Muscle of back (tissue), 11 donors: ENCODE measurements around the gene PARS2. TPM values are rescaled to one million over a fixed set of nuclear protein-coding genes. Genes with fewer than 3 reads are reported as not detected.

Experiments used
- DNase-seq, 3 donors: peaks; one replicate each; pipeline versions ENCODE4 v3.0.0 to v3.0.0-alpha.2; 2013
- polyA plus RNA-seq, 10 donors: library from polyadenylated mRNA; unstranded; fragments of 120-200 nt; gene quantifications; one replicate each; pipeline ENCODE4 v1.2.1, GENCODE V29; 2013; ENCODE audit not compliant: insufficient read length in 10 of 10

The PARS2 gene
- polyA plus RNA-seq, 10 donors = 3.6 to 5.3 (median 4.4) TPM

DNA sequence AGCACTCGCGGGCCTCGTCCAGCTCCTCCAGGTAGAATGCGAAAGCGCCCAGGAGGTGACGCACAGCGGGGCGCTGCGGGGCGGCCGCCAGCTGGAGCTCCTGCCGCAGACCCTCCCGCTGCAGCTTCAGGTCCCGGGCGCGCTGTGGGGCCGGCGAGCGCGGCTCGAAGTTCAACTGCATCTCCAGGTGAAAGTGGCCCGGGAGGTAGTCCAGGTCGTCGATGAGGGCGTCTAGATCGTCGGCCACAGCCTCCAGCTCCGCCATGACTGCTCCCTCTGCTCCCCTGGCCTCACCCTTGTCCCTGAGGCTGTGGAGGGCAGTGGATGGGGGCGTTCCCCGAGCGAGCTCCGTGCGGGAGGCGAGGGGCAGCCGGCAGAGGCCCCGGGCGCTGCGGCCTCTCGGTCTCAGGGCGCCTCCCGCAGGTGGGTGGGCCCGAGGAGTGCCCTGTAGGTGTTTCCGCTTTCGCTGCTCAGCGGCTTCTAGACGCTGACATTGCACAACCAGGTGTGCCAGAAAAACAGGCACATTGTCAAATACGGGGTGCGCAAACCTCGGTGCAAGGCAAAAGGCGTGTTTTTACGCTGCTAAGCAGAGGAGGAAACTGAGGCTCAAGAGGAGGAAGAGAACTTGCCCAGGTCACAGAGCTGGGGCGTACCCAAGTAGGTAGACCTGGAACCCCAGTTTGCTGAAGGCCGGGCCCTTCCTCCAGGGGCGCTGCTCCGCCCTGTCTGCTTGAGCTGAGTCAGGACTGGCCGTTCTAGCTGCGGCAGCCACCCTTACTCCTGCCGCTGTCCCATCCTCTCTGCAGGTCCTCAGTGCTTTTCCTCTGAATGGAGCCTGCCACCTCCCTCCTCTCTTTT, 36.8 kb upstream of the PARS2 start, which contains the start of gene TTC22:
Gene TTC22 (minus strand): TSS at position 425 of the 861 bp plus-strand sequence. CDS start 160 bp downstream, at position 265.
- no peak for DNase-seq

DNA sequence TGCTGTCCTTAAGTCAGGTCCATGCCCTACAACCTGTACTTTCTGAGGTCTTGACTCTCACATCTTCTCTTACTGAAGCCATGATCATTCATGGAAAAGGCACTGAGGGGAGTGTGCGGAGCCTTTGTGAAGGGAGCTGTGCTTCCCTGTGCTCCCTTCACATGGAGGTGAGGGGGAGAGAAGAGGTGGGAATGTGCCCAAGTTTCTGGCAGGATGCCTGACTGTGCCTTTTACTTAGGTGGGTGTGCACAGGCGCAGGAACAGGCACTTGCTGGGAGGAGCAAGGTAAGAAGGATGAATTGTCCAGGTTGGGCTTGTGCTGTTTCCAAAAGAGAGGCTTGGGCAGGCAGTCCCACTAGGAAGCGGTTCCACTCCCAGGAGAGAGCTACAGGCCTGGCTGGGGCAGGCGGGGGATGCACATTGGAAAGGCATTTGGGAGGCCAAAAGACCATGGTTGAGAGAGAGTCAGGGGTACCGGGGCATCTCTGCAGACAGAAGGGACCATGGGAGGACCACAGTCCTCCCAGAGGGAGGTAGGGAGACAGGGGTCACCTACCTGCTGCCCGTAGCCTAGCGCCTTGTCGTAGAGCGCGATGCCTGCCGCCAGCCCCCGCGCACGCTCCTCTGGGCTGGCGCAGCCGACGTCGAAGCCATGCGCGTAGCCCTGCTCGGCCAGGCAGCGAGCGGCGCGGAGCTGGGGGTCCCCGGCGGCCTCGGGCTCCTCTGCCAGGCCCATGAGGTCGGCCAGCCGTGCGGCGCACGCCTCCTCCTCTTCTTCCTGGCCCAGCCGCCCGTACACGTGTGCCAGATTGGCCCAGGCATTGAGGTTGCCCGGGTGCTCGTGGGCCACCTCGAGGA, 35.9 kb upstream of the PARS2 start:
- DNase-seq = peak in 1 of 3 donors; percentile 32

DNA sequence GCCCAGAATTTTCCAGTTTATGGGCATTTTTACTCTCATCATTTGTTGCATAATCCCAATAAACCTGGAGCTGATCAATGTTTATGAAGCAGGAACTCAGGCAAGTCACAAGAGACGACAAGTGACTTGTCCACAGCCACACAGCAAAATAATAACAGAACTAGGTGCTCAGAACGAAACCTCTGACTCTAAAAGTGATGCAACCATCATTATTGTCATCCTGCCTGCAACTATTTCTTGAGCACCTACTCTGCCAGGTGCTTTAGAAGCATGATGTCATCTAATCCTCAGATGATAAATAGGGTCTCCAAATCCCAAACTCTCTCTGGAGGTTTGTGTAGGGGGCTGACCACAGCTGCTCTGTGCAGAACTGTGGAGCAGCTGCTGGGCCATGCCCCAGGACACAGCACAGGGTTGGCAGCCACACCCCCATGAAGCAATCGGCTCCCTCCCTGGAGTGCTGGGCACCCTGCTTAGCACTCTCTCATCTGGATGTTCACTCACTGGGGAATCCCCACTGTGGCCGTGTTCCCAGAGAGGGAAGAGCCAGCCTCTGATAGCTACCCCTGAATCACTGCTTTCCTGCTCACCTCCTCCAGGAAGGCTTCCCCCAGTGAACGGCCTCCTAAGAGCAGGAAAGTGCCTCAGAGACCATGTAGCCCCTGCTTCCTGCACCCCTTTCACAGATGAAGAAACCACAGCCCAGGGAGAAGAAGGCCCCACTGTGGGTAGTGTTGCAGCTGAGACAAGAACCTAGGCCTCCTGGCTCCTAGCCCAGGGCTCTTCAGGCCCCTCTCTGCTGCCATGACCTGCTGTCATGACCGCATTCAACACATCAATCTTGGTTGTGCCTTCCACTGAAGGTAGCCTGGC, 34.7 kb upstream of the PARS2 start:
- no peak for DNase-seq

DNA sequence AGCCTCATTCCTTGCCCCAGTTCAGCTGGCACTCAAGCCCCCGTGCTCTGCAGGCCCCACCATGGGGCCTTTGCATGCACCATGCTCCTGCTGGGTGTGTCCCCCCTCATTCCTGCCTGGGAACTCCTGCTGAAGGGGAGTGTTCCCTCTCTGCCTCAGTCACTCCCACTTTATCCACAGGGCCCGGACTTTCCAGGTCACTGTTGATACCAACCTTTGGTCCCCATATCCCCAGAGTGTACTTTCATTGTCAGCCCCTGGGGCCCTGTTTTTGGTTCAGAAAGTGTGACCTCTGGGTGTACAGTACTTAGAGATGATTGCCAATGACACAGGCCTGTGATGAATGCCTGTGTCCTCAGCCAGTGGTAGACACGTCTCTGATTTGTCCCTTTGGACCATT, 33.9 kb upstream of the PARS2 start:
- no peak for DNase-seq

DNA sequence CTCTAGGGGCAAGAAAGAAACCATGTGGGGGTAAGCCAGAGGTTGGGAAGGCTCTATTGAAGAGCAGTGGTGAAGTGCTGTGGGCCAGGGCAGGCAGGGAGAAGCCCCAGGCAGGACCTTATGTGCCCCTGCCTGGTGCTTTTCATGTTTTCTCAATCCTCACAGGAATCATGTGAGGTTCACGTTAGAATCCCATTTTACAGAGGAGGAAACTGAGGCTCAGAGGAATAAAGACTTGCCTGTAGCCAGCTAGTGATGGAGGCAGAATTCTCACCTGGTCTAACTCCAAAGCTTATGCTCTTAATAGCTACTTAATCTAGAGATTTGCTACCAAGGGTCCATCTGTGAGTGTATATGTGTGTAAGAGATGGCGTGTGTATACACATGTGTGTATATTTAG, 32.6 kb upstream of the PARS2 start:
- DNase-seq = no peak

DNA sequence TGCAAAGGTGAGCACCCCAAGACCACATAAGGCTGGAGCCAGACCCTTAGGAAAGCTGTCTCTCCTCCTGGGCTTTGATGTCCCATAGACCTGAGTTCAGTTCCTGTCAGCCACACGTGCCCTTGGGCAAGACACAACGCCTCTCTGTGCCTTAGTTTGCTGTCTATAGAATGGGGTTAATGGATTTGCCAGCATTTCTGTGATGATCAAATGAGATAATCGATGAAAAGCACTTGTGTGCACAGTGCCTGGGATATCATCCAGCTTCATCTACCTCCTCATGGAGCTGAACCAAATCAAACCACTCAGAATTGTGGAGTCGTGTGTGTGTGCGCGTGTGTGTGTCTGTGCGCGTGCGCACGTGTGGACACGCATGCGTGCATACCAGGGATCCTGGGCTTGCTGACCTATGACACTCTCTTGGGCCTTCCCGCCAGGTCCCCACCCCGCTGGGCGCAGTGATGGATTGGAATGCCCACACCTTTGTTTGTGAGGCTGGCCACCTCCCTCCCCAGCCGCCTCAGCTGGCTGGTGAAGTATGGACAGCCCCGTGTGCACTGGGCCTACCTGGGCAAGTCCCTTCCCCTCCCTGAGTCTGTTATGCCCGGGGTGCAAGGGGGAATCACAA, 31.6 kb upstream of the PARS2 start:
- DNase-seq = no peak

DNA sequence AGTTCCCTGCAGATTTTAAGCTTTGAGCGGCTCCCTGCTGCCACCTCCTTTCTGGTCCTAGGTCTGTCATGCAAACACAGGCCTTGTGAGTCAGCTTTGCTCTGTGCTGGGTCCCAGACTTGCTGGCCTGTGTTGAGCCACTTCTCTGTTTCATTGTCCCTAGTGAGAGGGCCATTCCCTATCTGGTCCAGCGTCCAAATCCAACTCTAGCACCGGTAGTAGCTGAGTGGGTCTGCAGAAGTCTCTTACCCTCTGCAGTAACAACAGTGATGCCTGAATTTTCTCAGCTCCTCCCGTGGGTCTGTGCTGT, 31.0 kb upstream of the PARS2 start:
- no peak for DNase-seq

DNA sequence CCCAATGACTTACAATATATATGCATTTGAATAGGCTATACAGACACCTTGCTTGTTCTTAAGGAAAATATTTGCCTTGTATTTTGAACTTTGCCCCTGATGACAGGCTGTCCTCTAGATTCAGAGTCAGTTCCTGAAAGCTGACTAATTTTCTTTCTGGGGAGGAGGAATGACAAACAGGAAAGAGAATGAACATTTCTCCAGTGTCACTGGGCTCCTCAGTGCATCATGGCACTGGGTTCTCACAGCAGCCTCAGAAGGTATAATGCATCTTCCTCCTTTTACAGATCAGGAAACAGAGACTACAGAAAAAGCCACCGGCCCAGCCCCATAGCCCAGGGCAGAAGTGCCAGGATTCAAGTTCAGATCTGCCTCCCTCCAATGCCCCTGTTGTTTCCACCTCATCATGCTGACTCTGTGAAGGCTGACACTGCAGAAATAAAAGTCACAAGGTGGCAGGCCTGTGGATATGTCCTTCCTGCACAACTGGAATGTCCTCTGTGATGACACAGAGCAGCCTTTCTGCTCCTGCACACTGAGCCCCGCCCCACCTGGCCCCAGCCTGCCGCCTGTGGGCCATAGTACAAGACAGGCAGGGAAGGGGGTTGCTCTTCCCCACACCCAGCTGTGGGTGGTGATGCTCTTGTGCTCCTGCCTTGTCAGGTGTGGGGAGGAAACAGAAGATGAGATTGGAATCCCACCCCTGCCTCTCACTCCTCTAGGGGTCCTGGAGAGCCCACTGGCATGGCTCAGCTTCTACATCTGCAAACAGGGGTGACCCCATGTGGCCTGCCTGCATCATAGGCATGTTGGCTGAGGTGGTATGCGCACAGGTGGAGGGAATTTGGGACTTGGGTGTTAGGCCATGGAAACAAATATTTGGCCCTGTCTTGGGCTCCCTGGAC, 30.4 kb upstream of the PARS2 start:
- DNase-seq = no peak

DNA sequence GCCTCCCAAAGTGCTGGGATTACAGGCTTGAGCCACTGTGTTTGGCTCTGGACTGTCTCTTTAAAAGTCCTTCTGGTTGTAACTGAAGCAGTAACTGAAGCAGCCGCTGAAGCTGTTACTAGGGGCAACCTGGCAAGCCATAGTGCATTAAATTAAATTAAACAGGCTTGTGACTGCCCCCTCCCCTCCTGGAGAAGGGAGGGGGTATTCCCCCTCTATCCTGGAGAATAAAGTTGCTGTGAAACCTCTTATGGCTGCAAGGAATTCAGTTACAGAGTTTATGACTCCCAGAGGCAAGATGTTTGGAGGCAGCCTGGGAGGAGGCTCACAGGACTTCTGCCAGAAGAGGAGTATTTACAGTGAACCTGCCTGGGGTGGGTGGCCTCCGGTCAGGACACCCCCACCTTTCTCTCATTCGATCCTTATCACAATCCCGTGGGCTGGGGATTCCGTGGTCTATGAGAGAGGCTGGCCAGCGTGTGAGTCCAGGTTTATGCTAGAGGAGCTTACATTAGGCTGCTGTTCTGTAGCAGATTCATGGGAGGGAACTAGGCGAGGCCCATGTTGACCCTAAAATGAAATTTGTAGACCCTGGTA, 28.5 kb upstream of the PARS2 start:
- DNase-seq = peak; percentile 15 to 84 (median 42)

DNA sequence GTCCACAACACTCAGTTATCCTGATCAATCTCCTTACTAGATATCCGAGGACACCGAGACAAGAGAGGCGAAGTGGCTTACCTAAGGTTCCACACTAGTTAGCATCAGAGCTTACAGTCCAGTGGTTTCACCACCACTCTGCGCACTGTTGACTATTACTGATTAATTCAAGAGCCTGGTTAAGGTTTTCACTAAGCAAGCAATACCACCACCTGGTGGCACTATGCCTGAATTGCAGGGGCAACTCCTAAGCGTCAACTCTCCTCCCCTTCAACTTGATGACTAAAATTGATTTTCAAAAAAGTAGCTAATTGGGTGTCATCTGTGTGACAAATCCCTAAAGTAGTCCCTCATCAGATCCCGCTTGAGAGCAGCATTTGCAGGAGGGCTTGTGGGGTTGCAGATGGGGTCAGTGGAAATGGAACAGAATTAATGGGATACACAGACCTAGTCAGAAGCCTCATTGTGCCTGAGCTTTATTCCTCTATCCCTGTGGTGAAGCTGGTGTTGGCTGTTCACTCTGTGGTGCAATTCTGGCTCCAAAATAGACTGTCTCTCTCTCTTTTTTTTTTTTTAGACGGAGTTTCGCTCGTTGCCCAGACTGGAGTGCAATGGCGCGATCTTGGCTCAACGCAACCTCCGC, 27.7 kb upstream of the PARS2 start:
- no peak for DNase-seq

DNA sequence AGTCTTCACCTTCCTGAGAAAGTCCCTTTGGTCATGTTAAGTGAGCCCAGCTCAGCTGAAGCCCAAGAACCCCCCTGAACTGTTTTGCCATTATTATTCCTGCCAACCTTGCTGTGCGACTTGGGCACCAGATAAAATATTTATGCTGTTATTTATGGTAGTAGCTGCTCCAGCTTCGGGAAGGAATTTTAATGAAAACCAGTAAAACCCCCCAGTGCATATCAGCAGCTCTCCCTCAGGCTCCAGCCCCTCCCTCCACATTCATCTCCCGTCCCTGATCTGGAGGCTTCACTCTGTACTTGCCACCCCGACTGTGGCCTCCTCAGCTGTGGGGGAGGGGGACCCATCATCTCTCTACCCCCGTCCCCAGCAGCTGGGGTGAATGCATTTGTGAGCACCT, 24.1 kb upstream of the PARS2 start:
- DNase-seq = no peak

DNA sequence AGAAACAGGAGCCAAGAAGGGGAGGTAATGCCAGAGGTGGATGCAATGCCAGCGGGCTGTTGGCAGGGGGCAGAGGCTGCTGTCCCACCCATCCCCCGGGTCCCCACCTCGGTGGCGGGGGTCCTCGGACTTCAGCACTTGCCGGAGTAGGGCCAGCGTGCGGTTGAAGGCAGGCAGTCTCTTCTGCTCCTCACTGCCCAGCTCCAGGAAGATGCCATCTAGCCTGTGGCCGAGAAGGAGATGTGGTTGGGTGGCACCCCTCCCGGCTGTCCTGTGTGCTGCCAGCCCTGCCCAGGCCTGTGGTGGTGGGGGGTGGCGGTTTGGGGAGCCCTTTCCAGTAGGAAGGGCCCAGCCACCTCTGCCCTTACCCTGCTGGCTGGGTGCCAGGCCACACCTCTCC, 23.3 kb upstream of the PARS2 start:
- no peak for DNase-seq

DNA sequence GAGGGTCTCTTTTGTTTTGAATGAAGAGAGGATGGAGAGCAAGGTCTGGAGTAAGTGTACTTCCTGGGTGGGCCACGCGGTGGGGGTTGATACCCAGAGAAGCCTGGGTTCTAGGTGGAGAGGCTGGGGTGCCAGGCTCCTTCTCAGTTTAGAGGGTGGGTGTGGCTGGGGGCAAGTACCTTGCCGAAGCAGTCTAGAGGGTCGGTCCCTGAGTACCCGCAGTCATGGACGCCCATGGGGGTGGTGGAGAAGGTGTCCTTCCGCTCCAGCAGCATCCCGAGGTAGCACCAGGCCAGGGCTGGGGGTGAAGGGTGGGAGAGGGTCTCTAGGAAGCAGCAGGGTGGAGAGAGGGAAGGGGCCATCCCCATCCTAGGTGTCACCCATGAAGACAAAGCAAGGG, 22.5 kb upstream of the PARS2 start:
- DNase-seq = no peak

DNA sequence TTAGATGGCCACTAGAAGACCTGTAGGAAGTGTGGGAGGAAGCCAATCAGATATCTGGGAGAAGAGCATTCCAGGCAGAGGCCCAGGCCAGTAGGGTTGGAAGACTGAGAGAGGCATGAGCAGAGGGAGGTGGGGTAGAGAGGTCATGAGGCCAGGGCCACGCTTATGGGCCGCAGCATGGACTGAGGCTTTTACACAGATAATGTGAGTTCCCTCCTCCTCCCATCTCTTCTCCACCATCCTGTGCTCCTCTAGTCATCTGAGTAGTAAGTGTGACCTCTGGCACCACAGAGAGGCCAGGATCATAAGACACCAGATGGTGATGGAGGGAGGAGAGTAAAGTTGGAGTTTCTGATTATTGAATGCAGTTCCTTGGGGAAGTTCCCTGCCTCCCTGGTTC, 19.7 kb upstream of the PARS2 start:
- DNase-seq = no peak

DNA sequence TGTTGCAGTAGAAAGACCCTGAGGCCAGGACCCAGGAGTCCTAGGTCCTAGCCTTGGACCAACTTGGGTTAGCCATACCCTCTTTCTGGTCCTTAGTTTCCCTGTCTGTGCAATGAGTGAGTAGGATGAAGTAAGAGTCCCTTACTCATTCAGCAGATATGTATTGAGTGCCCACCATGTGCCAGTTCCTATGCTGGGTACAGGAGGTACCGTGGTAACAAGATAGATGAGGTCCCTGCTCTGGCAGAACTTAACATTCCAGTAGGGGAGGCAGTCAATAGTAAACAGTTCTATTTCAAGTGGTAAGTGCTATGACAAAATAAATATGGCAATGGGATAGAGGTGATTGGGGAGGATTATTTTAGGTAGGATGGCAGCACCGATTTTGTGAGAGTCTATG, 18.3 kb upstream of the PARS2 start:
- no peak for DNase-seq

DNA sequence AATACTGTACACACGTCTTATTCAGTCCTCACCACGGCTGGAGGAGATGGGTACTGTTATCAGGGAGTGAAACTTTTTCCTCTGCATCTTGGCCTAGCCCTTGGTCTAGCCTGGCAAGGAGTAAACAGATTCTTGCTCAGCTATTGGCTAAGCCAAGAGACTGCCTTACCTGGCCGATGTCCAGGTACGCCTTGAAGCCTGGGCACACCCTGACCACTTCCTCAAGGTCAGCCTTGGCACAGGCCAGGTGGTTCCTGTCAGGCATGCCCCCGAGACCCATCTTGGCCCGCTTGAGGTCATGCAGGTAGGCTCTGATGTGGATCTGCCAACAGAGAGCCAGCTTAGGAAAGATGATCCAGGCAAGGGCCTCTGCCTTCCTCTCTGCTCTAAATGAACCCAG, 17.8 kb upstream of the PARS2 start:
- DNase-seq = no peak

DNA sequence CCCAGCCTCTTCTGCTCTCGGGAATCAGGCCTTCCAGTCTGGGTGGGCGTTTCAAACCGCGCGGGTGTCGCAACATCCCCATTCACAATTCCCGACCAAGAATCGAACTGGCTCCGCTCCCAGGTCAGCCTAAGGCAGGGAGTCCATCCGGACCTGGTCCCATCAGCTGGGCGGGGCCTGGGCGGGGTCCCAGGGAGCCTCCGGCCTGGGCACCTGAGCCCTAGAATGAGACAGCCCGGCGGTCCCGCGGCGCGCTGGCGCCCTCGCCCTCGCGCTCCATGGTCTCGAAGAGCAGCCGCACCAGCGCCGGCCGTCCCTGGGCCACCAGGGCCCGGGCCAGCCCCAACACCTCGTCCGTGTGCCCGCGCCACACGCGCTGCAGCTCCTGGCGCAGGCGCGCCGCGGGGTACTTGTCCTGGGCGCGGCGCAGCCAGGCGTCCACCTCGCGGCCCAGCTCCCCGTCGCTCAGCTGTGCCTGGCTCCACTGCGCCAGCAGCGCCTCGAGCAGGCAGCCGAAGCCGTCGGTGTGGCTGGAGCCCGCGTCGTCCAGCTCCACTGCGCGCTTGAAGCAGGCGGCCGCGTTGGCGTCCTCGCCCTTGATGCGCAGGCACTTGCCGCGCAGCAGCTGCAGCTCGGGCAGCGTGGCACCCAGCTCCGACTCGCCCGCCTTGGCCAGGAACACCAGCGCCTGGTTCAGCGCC, 16.9 kb upstream of the PARS2 start:
- DNase-seq = peak in 1 of 3 donors; percentile 44

DNA sequence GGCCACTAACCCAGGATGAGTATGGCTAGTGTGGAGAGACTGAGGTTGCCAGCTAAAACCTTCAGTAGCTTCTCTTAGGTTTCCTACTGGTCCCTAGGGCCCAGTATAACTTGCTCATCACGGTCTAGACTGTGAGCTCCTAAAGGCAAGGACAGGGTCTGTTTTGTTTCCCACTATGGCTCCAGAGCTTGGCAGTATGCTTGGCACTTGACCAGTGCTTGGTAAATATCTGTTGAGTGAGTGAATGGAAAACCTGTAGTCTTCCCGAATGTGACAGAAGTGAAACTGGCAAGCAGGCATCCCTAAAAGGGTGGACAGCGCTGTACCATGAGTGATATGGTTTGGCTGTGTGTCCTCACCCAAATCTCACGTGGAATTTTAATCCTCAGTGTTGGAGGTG, 13.1 kb upstream of the PARS2 start:
- DNase-seq = no peak

DNA sequence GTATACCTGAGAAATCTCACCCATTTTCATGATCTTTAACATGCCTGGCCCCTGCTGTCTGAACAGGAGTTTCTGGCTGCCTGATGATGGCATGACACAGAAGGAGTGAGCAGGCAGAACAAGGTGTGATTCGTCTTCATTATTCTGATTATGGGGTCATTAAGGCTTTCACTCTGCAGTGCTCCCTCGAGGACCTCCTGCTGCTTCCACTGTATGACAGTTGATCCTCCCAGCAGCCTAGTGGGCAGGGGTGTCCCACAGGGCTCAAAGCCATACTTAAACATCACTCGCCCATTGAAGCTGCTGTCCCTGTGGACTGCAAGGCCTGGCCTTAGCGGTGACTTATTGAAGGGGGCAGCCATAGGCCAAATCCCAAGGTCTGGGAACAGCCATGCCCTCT, 12.7 kb upstream of the PARS2 start:
- no peak for DNase-seq
